Stomach (tissue), 4 donors: ENCODE data around the gene RPL39L.

Source experiments
- EP300 ChIP-seq: sonication (generic); formaldehyde crosslinking; IDR thresholded peaks from one replicate; pipeline ENCODE4 v1.6.1; 2017; ENCODE audit warnings: antibody characterized with exemption
- POLR2AphosphoS5 ChIP-seq, 3 donors: sonication (generic); formaldehyde crosslinking; IDR thresholded peaks; one replicate each; pipeline ENCODE4 v1.6.1; 2016; ENCODE audit warnings: antibody characterized with exemption in 3 of 3
- TF ChIP-seq, protein P1 (sequence below), 7 experiments: fragments of 450-650 bp in 4 of 7; fragments of 200-600 bp in 3 of 7; sonication (generic) in 3 of 7; IDR thresholded peaks; one replicate each; pipeline ENCODE4 v1.5.1; 2016 to 2019; ENCODE audit warnings: antibody characterized with exemption in 7 of 7, control low read depth in 2 of 7, mild to moderate bottlenecking in 1 of 7

DNA sequence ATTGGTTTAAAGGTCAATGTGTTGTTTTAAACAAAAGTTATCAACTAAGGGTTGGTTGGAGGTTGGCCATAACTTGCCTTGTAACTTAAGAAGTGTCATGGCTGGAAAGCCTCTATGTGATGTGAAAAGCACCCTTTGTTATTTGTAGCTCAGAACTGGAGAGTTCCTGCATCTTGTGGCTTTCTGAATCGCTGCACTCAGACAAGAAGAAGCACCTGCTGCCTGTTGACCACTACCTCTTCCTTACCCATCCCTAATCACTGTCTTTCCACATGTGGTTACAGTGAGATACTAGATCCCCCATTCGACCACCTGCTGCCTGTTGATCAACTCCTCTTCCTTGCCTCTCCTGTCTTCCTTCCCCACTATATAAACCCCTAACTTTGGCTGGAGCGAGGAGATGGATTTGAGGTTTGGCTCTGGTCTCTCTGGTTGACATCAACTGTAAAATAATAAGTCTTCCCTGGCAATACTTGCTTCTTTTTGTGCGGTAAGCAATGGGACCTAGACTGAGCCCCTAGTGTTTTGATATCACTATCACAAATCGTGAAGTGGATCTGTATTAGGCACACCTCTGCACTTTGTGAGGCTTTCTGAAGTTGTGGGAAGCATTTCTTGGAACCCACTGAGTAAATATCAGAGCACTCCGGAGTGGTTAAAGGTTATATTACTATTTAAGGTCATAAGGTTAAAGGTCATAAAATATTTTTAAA is 13.8 kb downstream of the RPL39L start:
- TF ChIP-seq, protein P1, sequence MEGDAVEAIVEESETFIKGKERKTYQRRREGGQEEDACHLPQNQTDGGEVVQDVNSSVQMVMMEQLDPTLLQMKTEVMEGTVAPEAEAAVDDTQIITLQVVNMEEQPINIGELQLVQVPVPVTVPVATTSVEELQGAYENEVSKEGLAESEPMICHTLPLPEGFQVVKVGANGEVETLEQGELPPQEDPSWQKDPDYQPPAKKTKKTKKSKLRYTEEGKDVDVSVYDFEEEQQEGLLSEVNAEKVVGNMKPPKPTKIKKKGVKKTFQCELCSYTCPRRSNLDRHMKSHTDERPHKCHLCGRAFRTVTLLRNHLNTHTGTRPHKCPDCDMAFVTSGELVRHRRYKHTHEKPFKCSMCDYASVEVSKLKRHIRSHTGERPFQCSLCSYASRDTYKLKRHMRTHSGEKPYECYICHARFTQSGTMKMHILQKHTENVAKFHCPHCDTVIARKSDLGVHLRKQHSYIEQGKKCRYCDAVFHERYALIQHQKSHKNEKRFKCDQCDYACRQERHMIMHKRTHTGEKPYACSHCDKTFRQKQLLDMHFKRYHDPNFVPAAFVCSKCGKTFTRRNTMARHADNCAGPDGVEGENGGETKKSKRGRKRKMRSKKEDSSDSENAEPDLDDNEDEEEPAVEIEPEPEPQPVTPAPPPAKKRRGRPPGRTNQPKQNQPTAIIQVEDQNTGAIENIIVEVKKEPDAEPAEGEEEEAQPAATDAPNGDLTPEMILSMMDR (IDR thresholded peaks at IDR 0.05): no peak
- no peak for TF ChIP-seq EP300
- no peak for TF ChIP-seq POLR2AphosphoS5 (IDR thresholded peaks at IDR 0.05)
